K562 (cell line): ENCODE data around the gene SEBOX.
A peak's percentile ranks its signal among the peaks of the same experiment; 100 is the strongest.

Experiments used
- HDAC2 ChIP-seq: fragments of 450-650 bp; IDR thresholded peaks from 2 replicates; pipeline ENCODE4 v1.6.1; 2016; ENCODE audit warnings: mild to moderate bottlenecking
- HLTF ChIP-seq: fragments of 450-650 bp; IDR thresholded peaks from 2 replicates; pipeline ENCODE4 v1.6.1; 2016
- MEF2D ChIP-seq: conservative IDR thresholded peaks from 2 replicates; pipeline ENCODE4 v1.6.1; 2016; ENCODE audit warnings: low read depth, missing genetic modification characterization, missing compliant biosample characterization
- RBM39 ChIP-seq: fragments of 200-400 bp; formaldehyde crosslinking; optimal IDR thresholded peaks from 2 replicates; pipeline ENCODE3; 2018; ENCODE audit warnings: low read depth, low read length
- RHOXF2B ChIP-seq: fragments of 250-450 bp; sonication (Bioruptor Pico); conservative IDR thresholded peaks from 2 replicates; pipeline ENCODE4 v1.5.1; 2021
- TF ChIP-seq, protein P1 (sequence below), 2 experiments: fragments of 450-650 bp in 1 of 2; sonication (generic) in 1 of 2; formaldehyde crosslinking in 1 of 2; IDR thresholded peaks; 2 replicates each; pipeline versions ENCODE4 v1.7.1 to v1.9.0; 2016 to 2022; ENCODE audit warnings: inconsistent platforms in 1 of 2, mild to moderate bottlenecking in 1 of 2, missing genetic modification reagents in 1 of 2

DNA sequence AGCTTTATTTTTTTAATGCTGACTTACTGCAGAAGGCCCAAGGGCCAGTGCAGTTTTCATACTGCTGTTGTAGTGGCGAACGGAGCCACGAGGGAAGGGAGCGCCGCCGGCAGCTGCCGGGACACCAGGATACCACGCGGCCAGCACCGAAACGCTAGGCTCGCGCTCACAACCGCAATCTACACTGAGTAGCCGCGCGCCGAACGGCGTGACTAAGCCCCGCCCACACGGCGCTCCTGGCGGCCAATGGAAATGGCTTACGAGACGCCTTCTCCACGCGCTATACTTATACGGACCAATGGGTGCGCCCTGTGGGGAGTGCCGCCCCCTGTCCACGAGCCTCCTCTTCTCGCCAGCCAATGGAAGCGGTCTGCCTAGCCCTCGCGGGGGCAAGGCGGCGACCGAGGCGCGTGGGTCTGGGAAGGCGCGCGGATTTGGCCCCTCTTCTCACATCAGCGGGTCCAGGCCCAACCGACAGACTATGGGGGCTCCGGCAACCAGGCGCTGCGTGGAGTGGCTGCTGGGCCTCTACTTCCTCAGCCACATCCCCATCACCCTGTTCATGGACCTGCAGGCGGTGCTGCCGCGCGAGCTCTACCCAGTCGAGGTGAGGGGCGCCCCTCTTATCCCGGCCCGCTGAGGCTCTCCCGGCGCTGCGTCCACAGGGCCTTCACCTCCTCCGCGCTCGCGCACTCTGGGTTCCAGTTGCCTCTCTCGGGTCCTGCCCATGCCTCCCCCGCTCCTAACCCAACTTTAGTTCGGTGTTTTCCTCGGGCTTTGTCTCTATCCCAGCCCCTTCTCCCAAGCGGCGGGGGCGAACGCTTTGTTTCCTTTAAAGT lies 46.0 kb downstream of the SEBOX start, which contains the start of gene TMEM97:
- TF ChIP-seq MEF2D (tag) (no peak), HDAC2 (peak; percentile 89), RHOXF2B (no peak), HLTF (no peak), RBM39 (no peak)
- TF ChIP-seq, protein P1, sequence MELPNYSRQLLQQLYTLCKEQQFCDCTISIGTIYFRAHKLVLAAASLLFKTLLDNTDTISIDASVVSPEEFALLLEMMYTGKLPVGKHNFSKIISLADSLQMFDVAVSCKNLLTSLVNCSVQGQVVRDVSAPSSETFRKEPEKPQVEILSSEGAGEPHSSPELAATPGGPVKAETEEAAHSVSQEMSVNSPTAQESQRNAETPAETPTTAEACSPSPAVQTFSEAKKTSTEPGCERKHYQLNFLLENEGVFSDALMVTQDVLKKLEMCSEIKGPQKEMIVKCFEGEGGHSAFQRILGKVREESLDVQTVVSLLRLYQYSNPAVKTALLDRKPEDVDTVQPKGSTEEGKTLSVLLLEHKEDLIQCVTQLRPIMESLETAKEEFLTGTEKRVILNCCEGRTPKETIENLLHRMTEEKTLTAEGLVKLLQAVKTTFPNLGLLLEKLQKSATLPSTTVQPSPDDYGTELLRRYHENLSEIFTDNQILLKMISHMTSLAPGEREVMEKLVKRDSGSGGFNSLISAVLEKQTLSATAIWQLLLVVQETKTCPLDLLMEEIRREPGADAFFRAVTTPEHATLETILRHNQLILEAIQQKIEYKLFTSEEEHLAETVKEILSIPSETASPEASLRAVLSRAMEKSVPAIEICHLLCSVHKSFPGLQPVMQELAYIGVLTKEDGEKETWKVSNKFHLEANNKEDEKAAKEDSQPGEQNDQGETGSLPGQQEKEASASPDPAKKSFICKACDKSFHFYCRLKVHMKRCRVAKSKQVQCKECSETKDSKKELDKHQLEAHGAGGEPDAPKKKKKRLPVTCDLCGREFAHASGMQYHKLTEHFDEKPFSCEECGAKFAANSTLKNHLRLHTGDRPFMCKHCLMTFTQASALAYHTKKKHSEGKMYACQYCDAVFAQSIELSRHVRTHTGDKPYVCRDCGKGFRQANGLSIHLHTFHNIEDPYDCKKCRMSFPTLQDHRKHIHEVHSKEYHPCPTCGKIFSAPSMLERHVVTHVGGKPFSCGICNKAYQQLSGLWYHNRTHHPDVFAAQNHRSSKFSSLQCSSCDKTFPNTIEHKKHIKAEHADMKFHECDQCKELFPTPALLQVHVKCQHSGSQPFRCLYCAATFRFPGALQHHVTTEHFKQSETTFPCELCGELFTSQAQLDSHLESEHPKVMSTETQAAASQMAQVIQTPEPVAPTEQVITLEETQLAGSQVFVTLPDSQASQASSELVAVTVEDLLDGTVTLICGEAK (IDR thresholded peaks at IDR 0.05), result no peak; the same call in none of the 2 replicates
- TF ChIP-seq, protein P1 (CRISPR knock-in tag; IDR thresholded peaks at IDR 0.05), result no peak
